ENCODE results near the gene LRFN4. TPM values are rescaled to one million over a fixed set of nuclear protein-coding genes. Genes with fewer than 3 reads are reported as not detected.

The LRFN4 gene
- total and polyA plus RNA-seq, 5 donors from 2014 or later: 0.87 to 8.0 (median 1.4) TPM

DNA sequence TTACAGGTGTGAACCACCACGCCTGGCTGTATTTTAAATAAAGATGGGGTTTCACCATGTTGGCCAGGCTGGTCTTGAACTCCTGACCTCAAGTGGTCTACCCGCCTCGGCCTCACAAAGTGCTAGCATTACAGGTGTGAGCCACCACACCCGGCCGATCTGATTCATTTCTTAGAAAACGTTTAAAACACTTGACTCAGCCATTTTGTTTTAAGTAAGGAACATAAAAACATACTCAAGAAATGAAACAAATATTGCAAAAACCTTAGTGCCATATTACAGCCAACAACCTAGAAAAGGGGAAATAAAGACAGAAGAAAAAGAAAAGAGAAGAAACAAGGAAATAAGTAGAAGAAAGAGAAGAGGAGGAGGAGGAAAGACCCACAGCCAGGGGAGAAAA is 17.4 kb downstream of the LRFN4 start:
- no peaks in the 10 kb centered on the region for H3K9me3 ChIP-seq (ENCODE audit: control insufficient read depth in 2 of 2, low read length in 2 of 2)
- no peak overlapping the region for H3K27ac ChIP-seq (ENCODE audit: insufficient read depth, low read length, poor library complexity, severe bottlenecking)
- peaks cover 0 to 3% (median under 1%) of the 10 kb centered on the region in 4 donors for H3K4me1 Mint-ChIP-seq
- H3K27ac Mint-ChIP-seq: peak overlapping the region in 1 of 3 donors; percentile 28
- no peaks in the 10 kb centered on the region for H3K27me3 Mint-ChIP-seq
- peaks cover 0 to 1% (median 0%) of the 10 kb centered on the region in 7 donors for H3K9me3 Mint-ChIP-seq
- no peaks in the 10 kb centered on the region for H3K27me3 ChIP-seq (ENCODE audit: control insufficient read depth, insufficient read depth, low read length)
- H3K4me1 ChIP-seq (ENCODE audit: control insufficient read depth, insufficient read depth, low read length, poor library complexity, severe bottlenecking): no peaks in the 10 kb centered on the region
- no peak overlapping the region for H3K4me3 Mint-ChIP-seq
- ATAC-seq (ENCODE audit: low read depth in 2 of 2): no peak
- H3K36me3 ChIP-seq (ENCODE audit: control insufficient read depth, insufficient read depth, low read length): no peaks in the 10 kb centered on the region
- DNase-seq: peak in 1 of 3 donors; percentile 32
- H3K4me3 ChIP-seq (ENCODE audit: low read depth, low read length): no peak overlapping the region
- H3K36me3 Mint-ChIP-seq: no peaks in the 10 kb centered on the region

DNA sequence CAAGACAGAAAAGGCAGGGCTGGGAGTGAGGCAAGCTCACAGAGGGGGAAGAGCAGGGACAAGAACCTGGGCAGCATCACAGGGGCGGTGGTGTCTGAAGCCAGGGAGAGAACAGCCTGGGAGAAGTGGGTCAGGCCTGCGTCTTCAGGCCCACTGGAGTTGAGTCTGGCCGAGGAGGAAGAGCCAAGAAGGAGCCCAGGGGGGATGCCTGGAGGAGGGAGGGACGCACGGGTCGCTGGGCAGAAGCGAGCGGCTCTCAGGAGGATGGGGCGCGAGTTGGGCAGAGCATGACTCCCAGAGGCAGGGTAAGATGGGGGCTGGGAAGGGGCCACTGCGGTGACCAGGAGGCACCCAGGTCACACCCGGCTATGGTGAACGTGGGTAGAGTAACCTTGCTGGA is 18.5 kb downstream of the LRFN4 start:
- no peak overlapping the region for H3K27ac Mint-ChIP-seq
- DNase-seq: no peak
- H3K4me1 Mint-ChIP-seq: peaks cover 0 to 3% (median under 1%) of the 10 kb centered on the region in 4 donors
- H3K4me3 ChIP-seq (ENCODE audit: low read depth, low read length): no peak overlapping the region
- H3K4me1 ChIP-seq (ENCODE audit: control insufficient read depth, insufficient read depth, low read length, poor library complexity, severe bottlenecking): no peaks in the 10 kb centered on the region
- no peak overlapping the region for H3K27ac ChIP-seq (ENCODE audit: insufficient read depth, low read length, poor library complexity, severe bottlenecking)
- H3K36me3 ChIP-seq (ENCODE audit: control insufficient read depth, insufficient read depth, low read length): no peaks in the 10 kb centered on the region
- H3K4me3 Mint-ChIP-seq: no peak overlapping the region
- H3K9me3 ChIP-seq (ENCODE audit: control insufficient read depth in 2 of 2, low read length in 2 of 2): no peaks in the 10 kb centered on the region
- H3K27me3 ChIP-seq (ENCODE audit: control insufficient read depth, insufficient read depth, low read length): no peaks in the 10 kb centered on the region
- no peaks in the 10 kb centered on the region for H3K27me3 Mint-ChIP-seq
- no peaks in the 10 kb centered on the region for H3K36me3 Mint-ChIP-seq
- H3K9me3 Mint-ChIP-seq: peaks cover 0 to 1% (median 0%) of the 10 kb centered on the region in 7 donors
- ATAC-seq (ENCODE audit: low read depth in 2 of 2): no peak

DNA sequence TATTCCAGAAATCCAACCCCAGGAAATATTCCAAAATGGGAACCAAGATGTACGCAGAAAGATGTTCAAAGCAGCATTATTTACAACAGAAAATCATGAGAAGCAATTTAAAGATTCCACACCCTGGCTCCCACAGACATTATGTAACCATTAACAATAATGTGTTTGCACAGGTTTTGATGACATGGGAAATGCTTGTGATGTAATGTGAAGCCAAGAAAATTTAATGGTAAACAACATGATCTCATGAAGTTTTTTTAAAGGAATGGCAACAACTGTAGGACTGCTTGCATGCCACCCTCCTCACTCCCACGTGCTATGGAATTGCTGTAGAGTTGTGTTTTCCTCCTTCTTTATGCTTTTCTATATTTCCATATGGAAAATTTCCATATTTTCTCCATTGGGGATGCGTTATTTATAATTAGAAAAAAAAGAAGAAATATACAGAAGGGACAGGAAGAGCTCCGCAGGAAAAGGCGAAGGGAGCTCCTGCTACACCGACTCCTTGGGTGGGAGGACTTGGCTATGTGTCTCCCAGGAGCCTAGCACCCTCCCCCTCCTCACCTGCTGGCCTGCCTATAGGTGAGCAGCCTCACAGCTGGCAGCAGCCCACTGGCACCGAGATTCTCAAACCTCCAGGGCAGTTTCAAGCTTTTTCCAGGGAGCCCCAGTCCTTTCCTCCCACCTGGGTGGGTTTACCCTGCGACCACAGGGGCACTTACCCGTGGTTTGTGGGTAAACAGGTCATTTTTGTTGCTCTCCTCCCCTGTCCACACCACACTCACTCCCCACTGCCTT is 20.9 kb downstream of the LRFN4 start:
- no peaks in the 10 kb centered on the region for H3K36me3 ChIP-seq (ENCODE audit: control insufficient read depth, insufficient read depth, low read length)
- no peak overlapping the region for H3K4me3 ChIP-seq (ENCODE audit: low read depth, low read length)
- H3K27ac ChIP-seq (ENCODE audit: insufficient read depth, low read length, poor library complexity, severe bottlenecking): no peak overlapping the region
- ATAC-seq (ENCODE audit: low read depth in 2 of 2): no peak
- peaks cover 6% of the 10 kb centered on the region for H3K4me1 ChIP-seq (ENCODE audit: control insufficient read depth, insufficient read depth, low read length, poor library complexity, severe bottlenecking)
- peaks cover 0 to 14% (median 5%) of the 10 kb centered on the region in 4 donors for H3K4me1 Mint-ChIP-seq
- H3K9me3 Mint-ChIP-seq: peaks cover 0 to 1% (median 0%) of the 10 kb centered on the region in 7 donors
- H3K27me3 ChIP-seq (ENCODE audit: control insufficient read depth, insufficient read depth, low read length): no peaks in the 10 kb centered on the region
- no peaks in the 10 kb centered on the region for H3K36me3 Mint-ChIP-seq
- H3K27me3 Mint-ChIP-seq: no peaks in the 10 kb centered on the region
- no peak for DNase-seq
- H3K4me3 Mint-ChIP-seq: no peak overlapping the region
- no peak overlapping the region for H3K27ac Mint-ChIP-seq
- no peaks in the 10 kb centered on the region for H3K9me3 ChIP-seq (ENCODE audit: control insufficient read depth in 2 of 2, low read length in 2 of 2)

DNA sequence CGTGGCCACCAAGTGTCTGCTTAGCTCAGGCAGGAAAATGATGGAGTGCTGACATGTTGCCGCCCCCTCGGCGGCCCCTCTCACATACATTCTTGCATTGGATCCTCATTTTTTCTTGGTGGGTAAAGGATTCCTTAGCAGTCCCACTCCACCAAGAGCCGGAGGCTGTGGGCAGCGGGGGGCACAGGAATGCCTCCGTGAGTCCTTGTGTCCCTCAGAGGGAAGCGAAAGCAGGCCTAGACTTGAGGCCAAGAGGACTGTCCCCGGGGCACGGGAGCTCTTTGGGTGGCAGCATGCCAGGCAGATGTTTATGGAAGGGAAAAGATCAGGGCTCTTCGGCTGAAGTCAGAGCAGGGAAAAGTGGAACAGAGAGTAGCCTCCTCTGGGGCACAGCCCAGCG is 21.6 kb downstream of the LRFN4 start:
- H3K9me3 Mint-ChIP-seq: peaks cover 0 to 1% (median 0%) of the 10 kb centered on the region in 7 donors
- no peaks in the 10 kb centered on the region for H3K9me3 ChIP-seq (ENCODE audit: control insufficient read depth in 2 of 2, low read length in 2 of 2)
- no peak overlapping the region for H3K27ac Mint-ChIP-seq
- H3K27me3 ChIP-seq (ENCODE audit: control insufficient read depth, insufficient read depth, low read length): no peaks in the 10 kb centered on the region
- no peaks in the 10 kb centered on the region for H3K36me3 Mint-ChIP-seq
- no peaks in the 10 kb centered on the region for H3K27me3 Mint-ChIP-seq
- ATAC-seq (ENCODE audit: low read depth in 2 of 2) (no peak), DNase-seq (no peak)
- peaks cover 0 to 14% (median 5%) of the 10 kb centered on the region in 4 donors for H3K4me1 Mint-ChIP-seq
- no peak overlapping the region for H3K4me3 Mint-ChIP-seq
- H3K4me3 ChIP-seq (ENCODE audit: low read depth, low read length): no peak overlapping the region
- no peak overlapping the region for H3K27ac ChIP-seq (ENCODE audit: insufficient read depth, low read length, poor library complexity, severe bottlenecking)
- no peaks in the 10 kb centered on the region for H3K36me3 ChIP-seq (ENCODE audit: control insufficient read depth, insufficient read depth, low read length)
- H3K4me1 ChIP-seq (ENCODE audit: control insufficient read depth, insufficient read depth, low read length, poor library complexity, severe bottlenecking): peaks cover 6% of the 10 kb centered on the region

DNA sequence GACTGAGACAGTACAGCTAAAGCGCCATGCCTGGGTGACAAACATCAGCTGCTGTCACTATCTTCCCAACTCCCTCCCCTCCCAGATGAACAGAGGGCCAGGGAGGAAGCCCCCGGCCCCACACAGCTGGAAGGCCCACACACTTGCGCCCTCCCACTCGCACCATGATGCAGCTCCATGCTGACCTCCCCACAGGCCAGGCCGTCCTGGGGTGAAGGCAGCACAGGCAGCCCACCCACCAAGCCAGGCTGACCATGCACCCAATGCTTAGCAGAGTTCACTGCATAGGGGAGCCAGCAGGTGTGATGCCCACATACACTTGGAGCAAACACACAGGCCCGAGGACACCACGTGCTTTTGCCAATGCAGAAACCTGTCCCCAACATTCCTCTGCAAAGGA is 22.1 kb downstream of the LRFN4 start:
- Histone ChIP-seq H3K9me3 (ENCODE audit: control insufficient read depth in 2 of 2, low read length in 2 of 2) (no peaks in the 10 kb centered on the region), H3K4me1 (ENCODE audit: control insufficient read depth, insufficient read depth, low read length, poor library complexity, severe bottlenecking) (peaks cover 6% of the 10 kb centered on the region), H3K36me3 (ENCODE audit: control insufficient read depth, insufficient read depth, low read length) (no peaks in the 10 kb centered on the region), H3K27ac (ENCODE audit: insufficient read depth, low read length, poor library complexity, severe bottlenecking) (no peak overlapping the region), H3K4me3 (ENCODE audit: low read depth, low read length) (no peak overlapping the region), H3K27me3 (ENCODE audit: control insufficient read depth, insufficient read depth, low read length) (no peaks in the 10 kb centered on the region)
- no peaks in the 10 kb centered on the region for H3K36me3 Mint-ChIP-seq
- H3K4me3 Mint-ChIP-seq: no peak overlapping the region
- no peak for DNase-seq
- H3K27ac Mint-ChIP-seq: no peak overlapping the region
- peaks cover 0 to 14% (median 5%) of the 10 kb centered on the region in 4 donors for H3K4me1 Mint-ChIP-seq
- no peak for ATAC-seq (ENCODE audit: low read depth in 2 of 2)
- H3K9me3 Mint-ChIP-seq: peaks cover 0 to 1% (median 0%) of the 10 kb centered on the region in 7 donors
- H3K27me3 Mint-ChIP-seq: no peaks in the 10 kb centered on the region

DNA sequence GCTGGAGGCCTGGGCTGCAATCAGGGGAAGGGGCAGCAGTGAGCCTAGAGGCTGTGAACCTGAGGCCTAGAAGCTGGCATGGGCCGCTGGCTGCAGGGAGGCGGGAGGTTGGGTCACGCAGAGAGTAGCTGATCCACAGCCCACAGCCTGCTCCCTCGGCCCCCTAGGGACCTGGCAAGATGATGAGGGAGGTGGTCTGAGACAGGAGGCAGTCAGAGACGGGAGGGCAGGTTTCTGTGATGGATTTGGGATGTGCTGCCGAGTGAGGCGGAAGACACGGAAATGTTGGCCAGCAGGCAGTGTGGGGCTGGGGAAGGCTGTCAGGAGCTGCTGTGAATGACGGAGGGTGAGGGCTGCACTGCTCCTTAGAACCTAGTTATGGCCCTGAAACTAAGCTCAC is 22.7 kb downstream of the LRFN4 start:
- H3K9me3 Mint-ChIP-seq: peaks cover 0 to 1% (median 0%) of the 10 kb centered on the region in 7 donors
- Histone ChIP-seq H3K27me3 (ENCODE audit: control insufficient read depth, insufficient read depth, low read length) (no peaks in the 10 kb centered on the region), H3K4me1 (ENCODE audit: control insufficient read depth, insufficient read depth, low read length, poor library complexity, severe bottlenecking) (peaks cover 6% of the 10 kb centered on the region), H3K36me3 (ENCODE audit: control insufficient read depth, insufficient read depth, low read length) (no peaks in the 10 kb centered on the region), H3K27ac (ENCODE audit: insufficient read depth, low read length, poor library complexity, severe bottlenecking) (no peak overlapping the region), H3K9me3 (ENCODE audit: control insufficient read depth in 2 of 2, low read length in 2 of 2) (no peaks in the 10 kb centered on the region), H3K4me3 (ENCODE audit: low read depth, low read length) (no peak overlapping the region)
- DNase-seq: no peak
- no peak overlapping the region for H3K4me3 Mint-ChIP-seq
- no peak for ATAC-seq (ENCODE audit: low read depth in 2 of 2)
- H3K36me3 Mint-ChIP-seq: no peaks in the 10 kb centered on the region
- peaks cover 0 to 14% (median 5%) of the 10 kb centered on the region in 4 donors for H3K4me1 Mint-ChIP-seq
- no peaks in the 10 kb centered on the region for H3K27me3 Mint-ChIP-seq
- H3K27ac Mint-ChIP-seq: no peak overlapping the region

DNA sequence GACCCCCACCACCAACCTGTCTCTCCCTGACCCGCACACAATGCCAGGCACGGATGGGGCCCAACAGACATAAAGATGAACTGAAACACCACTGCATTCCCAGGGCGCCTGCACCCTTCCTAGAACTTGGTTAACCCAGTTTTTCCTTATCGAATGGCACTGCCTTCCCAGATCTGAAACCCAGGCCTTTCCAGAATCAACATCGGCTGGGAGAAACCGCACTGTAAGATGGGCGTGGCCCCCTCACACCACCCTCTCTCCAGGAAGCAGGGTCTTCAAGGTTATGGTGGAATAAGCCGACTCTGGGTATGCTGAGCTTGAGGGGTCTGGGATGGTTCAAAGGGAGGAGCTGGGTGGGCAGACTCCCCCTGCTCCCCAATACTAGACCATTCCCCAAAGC is 23.1 kb downstream of the LRFN4 start:
- Mint-ChIP-seq H3K9me3 (no peaks in the 10 kb centered on the region), H3K36me3 (no peaks in the 10 kb centered on the region), H3K4me1 (peaks cover 0 to 14% (median 5%) of the 10 kb centered on the region in 4 donors), H3K27me3 (no peaks in the 10 kb centered on the region), H3K4me3 (no peak overlapping the region), H3K27ac (no peak overlapping the region)
- no peaks in the 10 kb centered on the region for H3K36me3 ChIP-seq (ENCODE audit: control insufficient read depth, insufficient read depth, low read length)
- no peak overlapping the region for H3K27ac ChIP-seq (ENCODE audit: insufficient read depth, low read length, poor library complexity, severe bottlenecking)
- DNase-seq (no peak), ATAC-seq (ENCODE audit: low read depth in 2 of 2) (no peak)
- no peaks in the 10 kb centered on the region for H3K9me3 ChIP-seq (ENCODE audit: control insufficient read depth in 2 of 2, low read length in 2 of 2)
- H3K4me3 ChIP-seq (ENCODE audit: low read depth, low read length): no peak overlapping the region
- H3K27me3 ChIP-seq (ENCODE audit: control insufficient read depth, insufficient read depth, low read length): no peaks in the 10 kb centered on the region
- peaks cover 6% of the 10 kb centered on the region for H3K4me1 ChIP-seq (ENCODE audit: control insufficient read depth, insufficient read depth, low read length, poor library complexity, severe bottlenecking)

Measured in CD4-positive, CD25-positive, alpha-beta regulatory T cell (primary cell).